Activated CD4-positive, CD25-positive, alpha-beta regulatory T cell treated with anti-CD3 and anti-CD28 coated beads, Interleukin-2, amount 50 U/mL, for 24 hours (primary cell): ENCODE results near the gene TAOK1.

Source experiments
- ATAC-seq, 2 donors: fragments of 150-1000 bp; cut with Tn5 transposase; one replicate each; pipeline ENCODE4 v1.10.0; 2021; ENCODE audit warnings: mild to moderate bottlenecking in 1 of 2, moderate library complexity in 1 of 2

TAOK1 gene

GRCh38 chr17:29572691-29573557 is 182.8 kb downstream of the TAOK1 start:
- peak; percentile 29 to 37 for ATAC-seq

- no peak for ATAC-seq
These were observed 183.4 kb downstream of the TAOK1 start for GRCh38 chr17:29573558-29573869.

GRCh38 chr17:29573871-29574731 is 183.9 kb downstream of the TAOK1 start:
- ATAC-seq = no peak

GRCh38 chr17:29574732-29575510 is 184.8 kb downstream of the TAOK1 start:
- no peak for ATAC-seq

- no peak for ATAC-seq
These were observed 185.5 kb downstream of the TAOK1 start for GRCh38 chr17:29575511-29576213.

GRCh38 chr17:29576214-29577000 is 186.2 kb downstream of the TAOK1 start:
- no peak for ATAC-seq

GRCh38 chr17:29577001-29577370 is 186.8 kb downstream of the TAOK1 start:
- ATAC-seq = no peak

- no peak for ATAC-seq
These were observed 187.4 kb downstream of the TAOK1 start for GRCh38 chr17:29577385-29578211.

- no peak for ATAC-seq
These were observed 188.7 kb downstream of the TAOK1 start for GRCh38 chr17:29578626-29579485.

- ATAC-seq = peak; percentile 96 to 98
These were observed 190.0 kb downstream of the TAOK1 start for GRCh38 chr17:29579866-29580771.

- no peak for ATAC-seq
These were observed 191.6 kb downstream of the TAOK1 start for GRCh38 chr17:29581583-29582253.

- ATAC-seq = no peak
These were observed 192.1 kb downstream of the TAOK1 start for GRCh38 chr17:29582254-29582765.

GRCh38 chr17:29582772-29583171 is 192.6 kb downstream of the TAOK1 start:
- ATAC-seq = no peak

GRCh38 chr17:29583324-29584248 is 193.4 kb downstream of the TAOK1 start:
- no peak for ATAC-seq

GRCh38 chr17:29584452-29585079 is 194.4 kb downstream of the TAOK1 start:
- no peak for ATAC-seq
